T-helper 1 cell (primary cell): ENCODE data around the gene TEKTIP1.
"Not testable (repeated sequence)": the region's sequence is repeated elsewhere in the genome, so short reads cannot be mapped to it uniquely, and the experiment has no call there.

Experiments used
- DNase-seq, 5 donors: peaks; one replicate each; pipeline ENCODE4 v3.0.0-alpha.2; 2012 to 2020

TEKTIP1 gene

GRCh38 chr19:3524078-3524842, 14.7 kb upstream of the TEKTIP1 start:
- DNase-seq = no peak

GRCh38 chr19:3524904-3525451, 14.0 kb upstream of the TEKTIP1 start:
- no peak for DNase-seq

GRCh38 chr19:3526507-3527237, 12.3 kb upstream of the TEKTIP1 start:
- DNase-seq = no peak

- no peak for DNase-seq
Observed at GRCh38 chr19:3527238-3527910, 11.6 kb upstream of the TEKTIP1 start.

GRCh38 chr19:3528080-3528479, 10.9 kb upstream of the TEKTIP1 start:
- DNase-seq = no peak

GRCh38 chr19:3528539-3529211, 10.3 kb upstream of the TEKTIP1 start:
- no peak for DNase-seq

- DNase-seq = not testable (repeated sequence)
Observed at GRCh38 chr19:3529299-3529698, 9.7 kb upstream of the TEKTIP1 start.

GRCh38 chr19:3530389-3530788, 8.6 kb upstream of the TEKTIP1 start:
- no peak for DNase-seq

- DNase-seq = no peak
Observed at GRCh38 chr19:3531716-3532115, 7.3 kb upstream of the TEKTIP1 start.

GRCh38 chr19:3532154-3532786, 6.7 kb upstream of the TEKTIP1 start:
- DNase-seq = no peak

GRCh38 chr19:3533033-3533432, 5.9 kb upstream of the TEKTIP1 start:
- no peak for DNase-seq

- DNase-seq = no peak
Observed at GRCh38 chr19:3533563-3534216, 5.3 kb upstream of the TEKTIP1 start.

- DNase-seq = no peak
Observed at GRCh38 chr19:3534375-3535234, 4.4 kb upstream of the TEKTIP1 start.

- no peak for DNase-seq
Observed at GRCh38 chr19:3535235-3535535, 3.8 kb upstream of the TEKTIP1 start.

- no peak for DNase-seq
Observed at GRCh38 chr19:3535563-3535965, 3.4 kb upstream of the TEKTIP1 start.

- DNase-seq = no peak
Observed at GRCh38 chr19:3535981-3536380, 3.0 kb upstream of the TEKTIP1 start.

GRCh38 chr19:3536429-3537100, 2.4 kb upstream of the TEKTIP1 start:
- no peak for DNase-seq

GRCh38 chr19:3537101-3537437, 1.9 kb upstream of the TEKTIP1 start:
- no peak for DNase-seq

- no peak for DNase-seq
Observed at GRCh38 chr19:3537438-3538240, 1.3 kb upstream of the TEKTIP1 start.
